GM19035 (cell line): ENCODE results near the gene RBPJ.

Experiments
- ATAC-seq: cut with Tn5 transposase; IDR thresholded peaks from one replicate; pipeline ENCODE4 v1.9.1; 2021; ENCODE audit not compliant: unreplicated experiment

The RBPJ gene

GRCh38 chr4:26320538-26321372 lies at the start of gene RBPJ:
TSS of gene RBPJ (plus strand) at chr4:26321014. CDS start at chr4:26321029, 15 bp downstream.
- peak; percentile 19 for ATAC-seq

GRCh38 chr4:26271703-26272102 lies 49.1 kb upstream of the RBPJ start:
- ATAC-seq, result no peak

- no peak for ATAC-seq
Observed at GRCh38 chr4:26272654-26273615, 47.9 kb upstream of the RBPJ start.

- no peak for ATAC-seq
Observed at GRCh38 chr4:26273616-26273980, 47.2 kb upstream of the RBPJ start.

GRCh38 chr4:26275281-26275680 lies 45.5 kb upstream of the RBPJ start:
- no peak for ATAC-seq

DNA sequence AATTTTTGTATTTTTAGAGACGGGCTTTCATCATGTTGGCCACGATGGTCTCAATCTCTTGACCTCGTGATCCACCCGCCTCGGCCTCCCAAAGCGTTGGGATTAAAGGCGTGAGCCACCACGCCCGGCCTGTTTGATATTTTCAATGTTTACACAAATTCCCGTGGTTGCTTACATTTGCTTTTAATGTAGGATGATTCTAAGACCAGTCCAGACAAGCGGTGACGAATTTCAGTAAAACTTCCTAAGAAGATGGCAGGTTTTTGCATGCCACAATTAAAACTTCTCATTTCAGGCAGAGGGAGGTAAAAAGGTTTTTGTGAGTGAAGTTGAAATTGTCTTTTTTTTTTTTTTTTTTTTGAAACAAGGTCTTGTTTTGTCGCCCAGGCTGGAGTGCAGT lies 41.4 kb upstream of the RBPJ start:
- no peak for ATAC-seq

DNA sequence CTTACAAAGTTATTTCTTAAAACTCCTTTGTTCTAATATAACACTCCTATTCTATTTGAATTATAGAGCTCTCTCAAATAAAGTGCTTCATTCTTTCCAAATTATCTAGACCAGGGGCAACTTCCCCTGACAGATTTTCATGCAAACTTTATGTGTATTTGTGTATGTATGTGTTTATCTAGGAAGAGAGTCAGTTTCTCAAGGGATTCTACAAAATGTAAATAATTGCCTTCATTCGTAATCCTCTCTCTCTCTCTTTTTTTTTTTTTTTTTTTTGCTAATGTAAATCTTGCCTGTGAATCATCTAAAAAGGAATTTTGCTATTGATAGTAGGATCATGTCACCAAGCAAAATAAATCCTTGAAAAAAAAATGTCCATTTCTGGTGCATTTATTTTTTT lies 38.9 kb upstream of the RBPJ start:
- no peak for ATAC-seq

DNA sequence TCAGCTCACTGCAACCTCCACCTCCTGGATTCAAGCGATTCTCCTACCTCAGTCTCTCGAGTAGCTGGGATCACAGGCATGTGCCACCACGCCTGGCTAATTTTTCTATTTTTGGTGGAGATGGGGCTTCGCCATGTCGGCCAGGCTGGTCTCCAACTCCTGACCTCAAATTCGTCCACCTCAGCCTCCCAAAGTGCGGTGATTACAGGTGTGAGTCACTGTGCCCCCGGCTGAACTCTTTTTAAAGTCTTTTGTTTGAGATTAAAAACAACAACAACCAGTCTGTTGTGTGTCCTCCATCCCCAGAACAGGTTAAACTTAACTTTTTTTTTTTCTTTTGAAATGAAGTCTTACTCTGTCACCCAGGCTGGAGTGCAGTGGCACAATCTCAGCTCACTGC lies 36.3 kb upstream of the RBPJ start:
- no peak for ATAC-seq

DNA sequence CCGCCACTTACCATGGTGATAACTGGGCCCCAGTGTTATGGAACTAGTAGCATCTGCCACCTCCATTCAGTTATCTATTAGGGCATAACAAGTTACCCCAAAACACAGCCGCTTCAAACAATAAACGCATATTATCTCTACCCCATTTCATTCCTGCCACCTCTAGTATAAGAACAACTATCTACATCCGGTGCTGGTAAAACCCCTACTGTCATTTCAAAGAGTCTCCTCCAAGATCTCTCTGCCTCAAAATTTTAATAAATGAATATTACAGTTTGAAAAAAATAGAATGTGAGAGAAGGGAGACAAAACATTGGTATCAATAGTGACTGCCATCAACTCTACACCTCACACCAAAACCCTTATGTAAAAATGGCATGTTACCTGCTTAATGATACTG lies 35.5 kb upstream of the RBPJ start:
- no peak for ATAC-seq

GRCh38 chr4:26287756-26288155 lies 33.1 kb upstream of the RBPJ start:
- no peak for ATAC-seq

GRCh38 chr4:26288355-26288909 lies 32.4 kb upstream of the RBPJ start:
- ATAC-seq, result peak; percentile 75

GRCh38 chr4:26289401-26289800 lies 31.4 kb upstream of the RBPJ start:
- no peak for ATAC-seq

DNA sequence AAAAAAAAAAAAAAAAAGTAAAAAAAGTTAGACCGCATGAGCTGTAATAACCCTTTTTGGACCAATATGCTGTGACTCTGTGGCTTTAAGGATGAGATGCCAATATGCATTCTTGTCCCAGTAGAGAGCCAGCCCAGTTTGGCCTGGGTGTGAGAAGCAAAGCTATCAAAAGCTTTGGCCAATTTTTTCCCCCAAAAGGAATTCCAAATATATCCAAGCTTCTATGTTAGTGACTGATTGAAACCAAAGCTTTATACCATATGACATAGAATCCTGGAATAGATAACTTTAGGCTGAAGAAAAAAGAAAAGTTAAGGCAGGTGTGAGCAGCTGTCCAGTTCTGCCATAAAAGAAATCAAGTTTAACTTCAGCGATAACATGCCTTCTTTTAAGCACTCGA lies 30.5 kb upstream of the RBPJ start:
- ATAC-seq, result no peak

GRCh38 chr4:26294904-26295303 lies 25.9 kb upstream of the RBPJ start:
- ATAC-seq, result no peak

DNA sequence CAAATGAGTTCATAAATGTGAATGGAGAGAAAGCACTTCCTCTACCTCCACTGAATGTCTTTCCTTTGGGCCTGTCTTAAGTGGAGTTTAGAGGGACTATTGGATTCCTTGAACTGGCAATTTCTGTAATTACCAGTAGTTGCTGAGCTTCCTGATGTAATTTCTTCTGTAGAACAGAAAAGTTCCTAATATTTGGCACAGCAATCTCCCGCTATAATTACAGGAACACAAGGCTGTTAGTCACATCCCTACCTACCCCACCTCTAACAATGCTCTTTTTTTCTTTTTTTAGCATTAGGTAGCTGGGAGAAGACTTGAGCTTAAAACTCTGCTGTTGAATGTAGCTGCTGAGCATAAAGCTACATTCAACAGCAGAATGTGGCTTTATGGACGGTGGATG lies 24.8 kb upstream of the RBPJ start:
- ATAC-seq, result no peak

DNA sequence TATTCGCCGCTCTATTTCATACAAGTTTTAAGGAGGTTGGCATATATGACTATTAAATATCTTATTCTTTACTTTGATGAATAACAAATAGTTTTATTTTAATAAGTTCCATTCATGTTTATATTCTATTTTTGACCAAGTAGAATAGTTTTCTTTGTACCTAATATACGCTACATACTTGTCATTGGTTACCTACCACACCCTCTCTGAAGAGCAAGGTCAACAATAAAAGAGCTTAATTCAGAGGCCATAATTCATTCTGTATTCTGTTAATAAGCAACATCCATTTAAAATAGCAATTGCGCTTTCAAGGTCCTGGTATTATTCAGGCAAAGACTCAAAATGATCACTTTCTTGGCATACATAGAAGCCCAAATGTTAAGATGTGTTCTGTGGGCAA lies 24.3 kb upstream of the RBPJ start:
- no peak for ATAC-seq

DNA sequence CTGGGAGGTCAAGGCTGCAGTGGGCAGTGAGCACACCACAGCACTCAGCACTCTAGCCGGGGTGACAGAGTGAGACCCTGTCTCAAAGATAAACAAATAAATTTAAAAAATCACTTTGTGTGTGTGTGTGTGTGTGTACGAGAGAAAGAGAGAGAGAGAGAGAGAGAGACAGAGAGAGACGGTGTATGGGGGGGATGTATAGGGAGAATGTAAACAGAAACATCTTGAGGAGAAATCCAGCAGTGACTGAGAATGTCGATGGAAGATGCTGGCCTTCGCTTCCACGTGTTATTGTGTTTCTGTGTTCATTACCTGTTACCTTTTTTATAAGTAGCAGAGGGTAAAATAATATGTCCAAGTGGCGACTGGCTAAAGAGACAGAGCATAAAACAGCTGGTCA lies 23.6 kb upstream of the RBPJ start:
- no peak for ATAC-seq

GRCh38 chr4:26298198-26298947 lies 22.4 kb upstream of the RBPJ start:
- ATAC-seq, result no peak

- peak; percentile 73 for ATAC-seq
Observed at GRCh38 chr4:26299254-26299882, 21.4 kb upstream of the RBPJ start.
